Fibroblast of peridontal ligament (primary cell): ENCODE data around the gene ENOPH1.

Experiments used
- DNase-seq: peaks from one replicate; pipeline ENCODE4 v3.0.0-alpha.2; 2010; ENCODE audit errors: extremely low read depth

The ENOPH1 gene

DNA sequence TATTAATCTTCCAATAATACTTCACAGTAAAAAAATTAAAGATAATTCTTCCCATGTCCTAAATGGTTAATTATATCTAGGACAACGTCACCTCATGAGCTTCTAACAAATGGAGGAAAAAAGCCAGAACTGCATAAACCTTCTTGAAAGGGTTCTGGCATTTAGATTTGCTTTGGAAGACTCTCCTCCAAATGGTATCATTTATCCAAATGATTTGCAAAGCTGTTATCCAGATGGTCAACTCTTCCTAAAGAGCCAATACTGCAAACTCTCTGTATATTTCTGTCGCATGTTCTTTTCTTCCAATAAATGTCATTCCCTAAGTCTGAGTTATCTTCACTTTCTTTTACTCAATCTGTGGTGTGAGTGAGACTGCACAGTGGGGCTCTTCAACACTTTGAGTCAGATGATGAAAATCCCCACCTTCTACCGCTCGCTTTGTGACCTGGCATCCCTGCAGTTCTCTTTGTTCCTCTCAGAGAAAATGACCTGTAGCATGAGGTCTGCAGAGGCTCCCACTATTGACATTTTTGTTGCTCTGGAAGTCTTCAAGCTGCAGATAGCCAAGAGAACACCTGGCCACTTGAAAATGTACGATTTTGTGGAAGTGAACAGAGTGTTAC lies 78.5 kb downstream of the ENOPH1 start:
- no peak for DNase-seq

DNA sequence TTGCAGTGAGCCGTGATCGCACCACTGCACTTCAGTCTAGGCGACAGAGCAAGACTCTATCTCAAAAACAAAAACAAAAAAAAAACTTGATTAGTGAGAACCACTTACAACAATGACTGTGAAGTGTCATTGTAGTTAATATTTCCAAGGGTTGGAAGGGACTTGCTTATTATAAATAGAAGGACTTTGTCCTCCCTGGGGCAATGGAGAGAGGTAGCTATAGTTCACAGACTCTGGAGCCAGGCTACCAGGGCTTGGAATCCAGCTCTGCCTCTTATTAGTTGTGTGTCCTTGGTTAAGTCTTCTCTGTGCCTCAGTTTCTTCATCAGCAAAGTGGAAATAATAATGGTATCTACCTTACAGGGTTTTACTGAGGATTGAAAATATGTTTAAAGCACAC lies 79.8 kb downstream of the ENOPH1 start:
- DNase-seq, result no peak
